Measurements from ENCODE around the gene BRD1.
"Not testable (repeated sequence)": the region's sequence is repeated elsewhere in the genome, so short reads cannot be mapped to it uniquely, and the experiment has no call there.

The BRD1 gene

DNA sequence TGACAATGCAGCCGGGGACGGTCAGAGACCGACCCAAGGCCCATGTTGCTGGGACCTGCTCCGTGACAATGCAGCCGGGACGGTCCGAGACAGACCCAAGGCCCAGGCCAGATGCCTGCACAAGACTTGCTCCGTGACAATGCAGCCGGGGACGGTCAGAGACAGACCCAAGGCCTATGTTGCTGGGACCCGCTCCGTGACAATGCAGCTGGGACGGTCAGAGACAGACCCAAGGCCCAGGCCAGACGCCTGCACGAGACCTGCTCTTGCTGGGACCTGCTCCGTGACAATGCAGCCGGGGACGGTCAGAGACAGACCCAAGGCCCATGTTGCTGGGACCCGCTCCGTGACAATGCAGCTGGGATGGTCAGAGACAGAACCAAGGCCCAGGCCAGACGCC is 45.8 kb downstream of the BRD1 start:
- DNase-seq, result not testable (repeated sequence)

DNA sequence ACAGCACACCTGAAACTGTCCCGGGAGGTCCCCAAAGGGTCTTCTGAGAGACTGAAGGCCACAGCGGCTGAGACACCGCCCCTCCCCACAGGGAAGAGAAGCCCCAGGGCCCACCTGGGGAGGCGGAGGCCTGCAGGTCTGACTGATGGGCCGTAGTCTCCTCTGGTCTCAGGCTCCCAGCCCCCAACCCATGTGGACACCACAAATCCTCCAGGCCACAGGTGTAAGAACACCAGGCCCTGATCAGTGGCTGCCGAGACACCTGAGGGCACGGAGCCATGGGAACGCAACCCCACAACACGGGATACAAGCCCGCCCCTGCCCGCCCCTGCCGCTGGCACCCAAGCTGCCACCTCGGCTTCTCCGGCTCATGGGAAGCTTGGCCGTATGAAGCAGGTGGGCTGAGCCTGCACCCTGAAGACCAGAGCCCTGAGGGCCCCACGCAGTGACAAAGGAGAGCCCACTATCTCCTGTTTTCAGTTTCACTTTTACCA is 46.3 kb downstream of the BRD1 start:
- no peak for DNase-seq

DNA sequence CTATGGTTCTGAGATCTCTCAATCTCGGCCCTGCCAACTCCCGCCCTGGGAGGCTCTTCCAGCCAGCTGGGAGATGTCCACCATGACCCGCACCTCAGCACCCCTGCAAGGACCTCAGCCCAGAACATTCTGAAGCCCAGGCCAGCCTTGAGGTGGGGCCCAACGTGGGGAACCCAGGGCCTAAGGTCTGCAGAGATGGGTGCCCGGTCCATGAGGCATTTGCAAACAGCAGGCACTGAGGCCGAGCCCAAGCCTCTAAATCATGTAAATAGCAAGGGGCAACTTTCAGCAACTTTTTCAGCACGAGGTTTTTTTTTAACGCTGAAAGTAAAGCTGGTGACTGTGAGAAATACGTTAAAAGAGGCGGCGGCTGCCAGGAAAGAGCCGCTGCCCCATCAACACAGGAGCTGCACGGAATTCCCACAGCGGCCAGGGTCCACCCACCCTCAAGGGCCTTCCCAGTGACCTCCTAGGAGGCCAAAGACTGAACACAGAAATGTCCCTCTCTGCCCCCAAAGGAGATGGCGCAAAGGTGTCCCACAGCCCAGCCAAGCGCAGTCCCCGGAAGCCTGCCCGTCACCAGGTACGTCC is 46.9 kb downstream of the BRD1 start:
- DNase-seq, result no peak

GRCh38 chr22:49779853-49780697 is 47.6 kb downstream of the BRD1 start:
- DNase-seq, result no peak

- no peak for DNase-seq
Measured at GRCh38 chr22:49779211-49779610, 48.5 kb downstream of the BRD1 start.

DNA sequence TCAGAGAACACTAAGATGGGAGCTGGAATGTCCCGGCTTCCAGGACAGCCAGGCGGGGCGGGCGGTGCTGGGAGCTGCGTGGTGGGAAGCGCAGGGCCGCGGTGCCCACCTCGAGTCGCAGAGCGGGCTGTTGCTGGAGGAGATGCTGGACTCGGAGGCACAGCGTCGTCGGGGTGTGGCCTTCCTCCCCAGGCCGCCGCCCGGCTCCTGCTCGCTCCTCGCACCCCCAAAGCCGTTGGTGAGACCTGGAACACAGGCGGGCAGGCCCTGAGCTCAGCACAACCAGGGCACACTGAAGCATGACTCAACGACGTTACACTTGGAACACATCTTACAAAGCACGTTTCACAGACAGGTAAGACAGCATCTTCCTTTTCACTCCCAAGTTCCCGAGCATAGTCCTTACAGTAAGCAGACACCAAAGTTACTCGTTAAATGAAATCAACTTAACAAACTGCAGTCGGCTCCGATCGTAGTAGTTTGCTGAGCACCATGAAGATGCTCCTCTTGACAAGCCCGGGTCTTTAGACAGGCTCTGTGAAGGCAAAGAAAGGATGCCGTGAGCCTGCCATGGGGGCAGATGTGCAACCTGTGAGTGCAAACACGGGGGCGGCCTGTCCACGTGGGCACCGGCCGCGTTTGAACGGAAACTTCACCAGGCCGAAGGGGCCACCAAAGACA is 50.0 kb downstream of the BRD1 start:
- DNase-seq, result no peak

DNA sequence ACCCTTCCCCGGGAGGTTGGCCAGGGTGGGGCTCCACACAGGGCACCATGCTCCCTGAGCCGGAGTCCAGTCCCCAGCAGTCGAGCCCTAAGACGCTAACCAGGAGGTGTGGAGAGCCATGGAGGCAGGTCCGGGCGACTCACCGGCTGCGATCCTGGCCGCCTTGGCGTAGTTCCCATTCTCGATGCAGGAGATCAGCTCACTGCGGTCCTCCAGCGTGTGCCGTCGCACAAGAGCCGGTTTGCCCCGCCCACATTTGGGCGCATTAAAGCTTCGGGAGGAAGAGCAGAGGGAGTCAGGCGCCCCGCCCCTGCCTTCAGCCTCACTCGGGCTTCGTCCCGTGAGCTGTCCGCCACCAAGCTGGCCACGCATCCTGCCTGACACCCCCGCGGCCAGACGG is 50.8 kb downstream of the BRD1 start:
- DNase-seq, result no peak

DNA sequence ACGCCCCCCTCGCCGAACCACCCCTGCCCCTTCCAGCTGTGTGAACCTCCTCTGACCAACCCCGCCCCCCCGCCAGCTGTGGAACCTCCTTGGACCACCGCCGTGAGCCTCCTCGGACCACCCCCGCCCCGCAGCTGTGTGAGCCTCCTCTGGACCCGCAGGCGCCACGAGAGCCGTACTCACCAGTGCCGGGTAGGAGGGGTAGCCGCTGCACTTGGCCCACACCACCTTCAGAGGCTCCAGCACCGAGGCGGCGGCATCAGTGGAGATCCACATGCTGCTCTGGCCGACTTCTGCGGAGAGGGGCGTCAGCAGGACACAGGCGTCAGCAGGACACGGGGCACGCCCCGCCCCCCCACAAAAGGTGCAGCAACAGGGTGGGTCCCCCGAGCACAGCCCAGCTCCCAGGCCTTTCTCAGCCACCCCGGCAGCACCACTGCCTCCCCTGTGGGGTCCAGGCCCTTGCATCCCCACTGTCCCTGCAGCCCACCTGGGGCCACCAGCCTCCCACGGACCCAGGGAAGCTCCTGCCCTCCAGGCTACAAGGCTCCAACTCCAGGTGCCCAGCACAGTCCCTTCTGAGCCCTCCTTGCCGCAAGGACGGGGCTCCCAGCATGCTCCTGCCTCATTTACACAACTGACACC is 51.7 kb downstream of the BRD1 start:
- DNase-seq, result no peak

DNA sequence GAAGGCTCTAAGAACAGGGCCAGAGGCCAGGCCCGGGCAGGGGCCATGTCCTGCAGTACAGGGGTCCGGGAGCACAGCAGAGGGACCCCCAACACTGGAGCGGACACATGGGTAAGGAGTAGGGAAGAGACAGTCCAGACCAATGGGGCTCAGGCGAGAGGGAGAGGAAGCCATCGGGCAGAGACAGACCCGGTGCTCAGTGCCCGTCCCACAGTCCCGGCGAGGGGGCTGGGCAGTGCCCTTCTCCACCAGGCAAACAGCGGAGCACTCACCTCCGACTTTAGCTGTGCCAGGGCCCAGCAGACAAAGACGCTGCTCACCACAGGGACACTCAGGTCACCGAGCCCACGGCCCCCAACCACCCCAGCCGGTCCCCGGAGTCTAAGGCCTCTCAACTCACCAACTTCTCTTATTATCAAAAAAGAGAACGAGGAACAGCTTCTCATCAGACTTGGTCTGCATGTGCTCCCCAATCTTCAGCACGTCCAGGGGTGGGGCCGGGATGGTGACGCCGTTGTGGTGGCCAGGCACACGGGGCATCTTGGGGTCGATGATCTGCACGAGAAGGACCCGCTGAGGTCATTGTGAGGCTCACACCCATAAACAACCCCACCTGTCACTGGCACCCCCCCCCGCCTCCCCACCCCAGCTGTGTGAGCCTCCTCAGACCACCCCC is 52.3 kb downstream of the BRD1 start:
- DNase-seq, result no peak

DNA sequence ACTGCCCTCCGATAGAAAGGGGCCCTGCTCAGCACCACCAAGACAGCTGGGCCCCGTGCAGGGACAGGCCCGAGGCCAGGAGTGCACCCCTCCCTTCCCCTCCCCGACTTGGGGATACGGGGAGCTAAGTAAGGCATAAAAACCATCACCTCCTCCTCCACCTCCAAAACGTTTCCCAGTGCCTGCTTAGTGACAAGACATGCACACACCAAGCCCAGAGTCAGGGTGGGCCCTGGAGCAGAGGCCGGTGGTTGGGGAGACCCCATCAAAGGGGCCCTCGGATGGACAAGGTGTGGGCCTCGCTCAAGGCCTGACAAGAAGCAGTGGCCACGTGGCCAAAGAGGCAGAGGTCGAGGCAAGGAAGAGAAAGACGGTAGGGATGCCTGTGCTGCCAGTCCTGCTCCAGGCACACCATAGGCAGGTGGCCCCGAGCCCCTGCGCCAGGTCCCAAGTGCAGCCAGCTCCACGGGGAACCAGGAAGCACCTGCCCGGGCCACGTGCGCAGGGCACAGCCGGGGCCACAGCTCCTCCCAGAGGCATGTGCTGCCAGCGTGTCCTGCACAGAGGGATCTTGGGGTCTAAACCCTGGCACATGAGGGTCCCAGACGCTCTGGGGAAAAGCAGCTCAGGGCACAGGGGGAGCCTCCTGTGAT is 53.0 kb downstream of the BRD1 start:
- DNase-seq, result no peak

- no peak for DNase-seq
Measured at GRCh38 chr22:49774046-49774445, 53.6 kb downstream of the BRD1 start.

- no peak for DNase-seq
Measured at GRCh38 chr22:49773531-49773930, 54.1 kb downstream of the BRD1 start.

DNA sequence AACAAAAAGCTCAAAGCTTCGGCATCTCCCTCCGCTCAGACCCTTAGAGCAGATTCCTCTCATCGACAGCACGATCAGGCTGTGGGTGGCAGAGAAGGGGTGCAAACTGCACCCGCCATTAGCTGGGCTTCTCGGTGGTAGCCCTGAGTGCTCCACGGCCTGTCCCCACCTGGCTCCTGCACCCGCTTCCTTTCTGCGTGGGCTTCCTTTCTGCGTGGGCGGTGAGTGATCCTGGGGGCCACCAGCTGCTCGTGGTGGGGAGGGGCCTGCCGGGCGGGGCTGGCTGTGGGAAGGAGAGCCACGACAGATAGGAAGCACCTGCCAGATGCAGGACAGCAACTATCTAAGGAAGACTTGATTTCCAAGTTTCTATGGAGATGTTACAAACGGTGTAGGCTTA is 55.0 kb downstream of the BRD1 start:
- no peak for DNase-seq

GRCh38 chr22:49771266-49772065 is 56.2 kb downstream of the BRD1 start:
- DNase-seq, result no peak

DNA sequence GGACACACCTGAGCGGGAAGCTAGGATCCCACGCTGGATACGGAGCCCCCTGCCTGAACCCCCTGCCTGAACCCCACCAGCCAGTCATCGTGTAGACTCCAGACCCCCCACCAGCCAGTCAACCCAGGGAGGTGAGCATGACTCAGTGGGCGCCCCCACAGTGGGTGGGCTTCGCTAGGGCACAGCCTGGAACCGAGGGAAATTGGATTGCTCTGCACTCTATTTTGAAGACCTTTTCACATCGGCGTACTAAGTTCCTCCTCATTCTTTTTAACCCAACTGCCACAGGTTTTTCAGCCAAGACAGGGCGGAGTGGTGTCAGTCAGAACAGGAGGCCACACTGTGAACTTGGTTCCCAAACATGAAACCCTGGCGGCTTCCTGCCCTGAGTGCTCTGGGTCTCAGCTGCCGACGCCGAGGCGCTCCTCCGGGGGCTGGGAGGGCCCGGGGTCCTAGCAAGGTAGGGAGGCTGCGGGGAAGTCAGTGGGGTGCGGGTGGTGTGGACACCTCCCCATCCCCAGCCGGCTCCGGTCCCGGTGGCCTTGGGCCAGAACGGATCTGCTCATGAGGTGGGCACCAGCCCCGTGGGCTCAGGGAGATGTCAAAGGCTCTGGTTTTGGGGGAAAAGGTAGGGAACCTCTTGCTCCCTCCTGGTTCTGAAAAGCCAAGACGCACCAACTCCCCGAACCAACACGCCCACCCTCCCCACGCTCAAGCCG is 57.0 kb downstream of the BRD1 start:
- no peak for DNase-seq

DNA sequence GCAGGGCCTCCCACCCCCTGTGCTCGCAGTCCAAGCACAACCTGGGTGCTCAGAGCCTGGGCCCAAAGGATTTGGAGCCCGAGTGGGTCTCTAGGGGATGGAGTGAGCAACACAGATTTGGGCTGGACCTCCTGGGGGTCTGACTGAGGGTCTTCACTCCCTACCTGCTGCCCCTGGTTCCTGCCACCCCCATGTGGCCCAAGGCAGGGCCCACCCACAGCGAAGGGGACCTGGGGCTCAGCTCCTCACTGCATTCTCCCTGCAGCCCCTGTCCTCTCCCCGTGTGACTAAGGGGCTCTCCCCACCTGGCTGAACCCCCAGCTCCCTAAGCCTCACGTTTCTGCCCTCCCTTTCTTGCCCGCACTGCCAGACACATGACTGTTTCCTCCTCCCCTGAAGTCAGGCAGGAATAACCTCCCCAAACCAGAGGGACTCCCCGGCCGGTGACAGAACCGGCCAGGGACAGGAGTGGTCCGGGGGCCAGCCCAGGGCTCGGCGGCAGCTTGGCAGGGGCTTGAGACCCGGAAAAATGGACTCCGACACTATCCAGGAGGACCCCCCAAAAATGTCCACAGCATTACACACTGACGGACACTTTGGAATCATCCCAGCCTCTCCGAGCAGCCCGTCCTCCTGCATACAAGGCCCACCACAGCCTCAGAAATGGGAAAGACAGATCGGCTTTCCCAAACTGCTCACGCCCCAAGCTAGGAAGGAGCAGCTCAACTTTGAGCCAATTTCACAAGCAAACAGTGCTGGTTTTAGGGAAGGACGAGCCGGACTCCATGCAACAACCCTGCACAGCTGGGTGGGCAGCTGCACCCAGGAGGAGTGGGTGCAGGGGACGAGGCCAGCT is 57.8 kb downstream of the BRD1 start:
- no peak for DNase-seq

DNA sequence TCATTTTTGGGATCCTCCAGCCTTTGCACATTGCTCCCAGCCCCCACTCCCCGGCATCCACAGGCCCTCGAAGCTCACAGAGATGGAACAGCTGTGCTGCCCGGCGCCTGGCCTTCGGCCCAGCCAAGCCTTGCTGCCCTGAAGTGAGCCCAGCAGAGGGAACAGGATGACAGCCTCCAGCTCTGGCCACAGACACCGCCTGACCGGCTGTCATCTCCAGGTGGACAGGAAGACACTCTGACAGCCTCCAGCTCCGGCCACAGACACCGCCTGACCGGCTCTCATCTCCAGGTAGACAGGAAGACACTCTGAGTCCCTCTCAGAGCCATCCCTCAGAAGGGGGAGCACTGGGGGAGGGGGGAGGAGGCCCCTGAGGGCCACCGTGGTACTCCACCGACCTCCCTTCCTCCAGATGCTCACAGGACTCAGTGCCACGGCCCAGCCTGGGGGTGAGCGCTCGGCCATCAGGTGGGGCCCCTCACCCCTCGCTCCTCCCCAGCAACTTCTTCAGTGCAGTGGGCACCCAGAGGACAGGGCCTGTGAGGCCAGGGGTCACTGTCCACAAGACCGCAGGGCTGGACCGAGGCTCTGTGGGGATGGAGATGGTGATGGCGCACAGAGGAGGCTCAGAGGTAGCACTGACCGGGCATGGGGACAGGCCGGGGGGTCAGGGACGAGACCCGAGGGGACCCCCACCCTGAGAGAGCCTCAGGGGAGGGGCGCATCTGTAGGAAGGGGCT is 58.6 kb downstream of the BRD1 start:
- DNase-seq, result no peak

DNA sequence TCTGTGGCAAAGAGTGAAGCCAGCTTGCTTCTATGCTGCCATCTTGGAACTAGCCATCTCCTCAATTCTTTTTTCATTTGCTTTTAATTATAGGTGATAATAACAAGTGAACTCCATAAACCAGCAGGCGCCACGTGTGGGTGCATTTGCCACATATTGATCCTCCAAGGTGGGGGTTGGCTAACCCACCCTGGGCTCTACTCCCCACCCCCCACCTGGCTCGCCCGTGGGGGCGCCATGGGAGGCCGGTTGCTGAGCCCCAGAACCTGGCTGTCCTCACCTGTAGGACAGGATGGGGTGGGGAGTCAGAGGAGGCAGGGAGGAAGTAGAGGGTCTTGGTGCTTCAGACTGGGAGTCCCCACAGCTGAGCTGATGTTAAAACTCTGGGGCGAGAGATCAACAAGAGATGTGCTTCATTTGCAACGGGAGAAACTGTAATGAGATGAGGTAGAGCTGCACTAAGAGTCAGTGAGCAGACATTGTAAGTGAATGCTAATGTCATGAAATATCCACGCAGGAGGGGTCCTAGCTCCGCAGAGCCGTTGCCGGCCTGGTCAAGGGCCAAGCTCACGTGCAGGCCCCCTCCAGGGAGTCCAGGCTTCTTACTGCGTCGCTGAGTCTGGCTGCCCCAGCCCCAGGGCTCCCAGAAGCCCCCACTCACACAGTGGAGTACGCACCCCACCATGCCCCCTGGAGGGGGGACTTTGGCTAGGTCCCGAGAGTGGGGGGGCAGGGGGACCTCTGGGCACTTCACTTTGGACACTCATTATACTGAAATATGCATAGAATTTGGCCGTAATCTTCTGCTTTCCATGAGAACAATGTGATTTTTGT is 59.4 kb downstream of the BRD1 start:
- no peak for DNase-seq

All from CD4-positive, alpha-beta T cell treated with Interleukin-15 for 1 hour (primary cell).